ENCODE measurements around the gene ARMC2.
"Not testable (repeated sequence)": the region's sequence is repeated elsewhere in the genome, so short reads cannot be mapped to it uniquely, and the experiment has no call there.

The ARMC2 gene

DNA sequence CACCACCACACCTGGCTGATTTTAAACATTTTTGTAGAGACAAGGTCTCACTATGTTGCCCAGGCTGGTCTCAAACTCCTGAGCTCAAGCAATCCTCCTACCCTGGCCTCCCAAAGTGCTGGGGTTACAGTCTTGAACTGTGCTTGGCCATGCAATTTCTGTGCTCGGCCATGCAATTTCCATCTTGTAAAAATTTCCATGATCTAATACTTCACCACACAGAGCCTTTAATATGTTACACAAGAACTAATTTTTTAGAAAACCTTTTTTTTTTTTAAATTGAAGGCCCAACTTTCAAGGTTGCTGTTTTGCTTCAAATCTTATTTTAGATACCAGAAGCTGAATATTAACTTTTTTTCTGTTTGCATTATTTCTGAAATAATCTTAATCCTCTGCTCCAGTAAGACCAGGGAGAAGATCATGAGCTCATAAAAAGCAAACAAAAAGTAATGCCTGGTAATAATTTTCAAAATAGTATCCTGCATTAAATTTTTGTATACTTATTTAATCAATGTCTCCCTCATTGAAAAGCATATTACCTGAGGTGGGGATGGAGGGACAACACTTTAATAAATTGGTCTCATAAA is 38.1 kb upstream of the ARMC2 start:
- Histone ChIP-seq H3K4me1 (ENCODE audit: insufficient read depth, low read length, severe bottlenecking) (peaks cover 4% of the 10 kb centered on the region), H3K9ac (ENCODE audit: low read length) (no peak overlapping the region), H3K27ac (ENCODE audit: low read depth, low read length, poor library complexity, severe bottlenecking) (no peak overlapping the region), H3F3A (ENCODE audit: insufficient read depth, low read length) (no peaks in the 10 kb centered on the region), H3K4me2 (ENCODE audit: low read length) (no peak overlapping the region), H3K79me2 (ENCODE audit: insufficient read depth, low read length) (no peaks in the 10 kb centered on the region), H3K9me3 (ENCODE audit: low read length) (no peaks in the 10 kb centered on the region), H3K27me3 (ENCODE audit: insufficient read depth, low read length) (no peaks in the 10 kb centered on the region), H3K4me3 (ENCODE audit: low read depth, low read length, poor library complexity, severe bottlenecking) (no peak overlapping the region), H4K20me1 (ENCODE audit: insufficient read depth, low read length) (no peaks in the 10 kb centered on the region), H3K36me3 (ENCODE audit: insufficient read depth, low read length) (no peaks in the 10 kb centered on the region), H3K9me2 (ENCODE audit: low read depth, low read length) (no peaks in the 10 kb centered on the region), H2AFZ (ENCODE audit: low read length) (no peak overlapping the region)
- TF ChIP-seq EZH2 (IDR thresholded peaks at IDR 0.05; ENCODE audit: borderline replicate concordance, low read length) (no peak), CTCF (IDR thresholded peaks at IDR 0.05; ENCODE audit: low read length) (no peak)

DNA sequence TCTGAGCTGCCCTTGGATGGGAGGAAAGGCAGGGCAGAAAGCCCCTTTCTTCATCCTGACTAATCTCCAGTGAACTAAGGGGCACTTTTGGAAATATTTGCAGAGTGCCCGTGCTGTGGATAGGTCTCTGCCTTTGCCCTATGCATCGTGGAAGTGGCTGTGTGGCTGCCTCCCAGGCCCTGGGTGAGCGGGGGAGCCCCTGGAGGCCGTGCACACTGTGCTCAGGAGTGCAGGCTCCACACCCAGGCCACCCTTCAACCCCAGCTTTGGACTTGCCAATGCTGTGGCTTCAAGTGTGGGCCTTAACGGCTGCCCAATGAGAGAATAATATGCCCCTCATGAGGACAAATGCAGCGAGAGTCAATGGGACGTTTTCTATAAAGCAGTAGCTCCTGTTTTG is 36.7 kb upstream of the ARMC2 start:
- Histone ChIP-seq H3K9me2 (ENCODE audit: low read depth, low read length) (no peaks in the 10 kb centered on the region), H3K79me2 (ENCODE audit: insufficient read depth, low read length) (no peaks in the 10 kb centered on the region), H2AFZ (ENCODE audit: low read length) (no peak overlapping the region), H4K20me1 (ENCODE audit: insufficient read depth, low read length) (no peaks in the 10 kb centered on the region), H3K4me1 (ENCODE audit: insufficient read depth, low read length, severe bottlenecking) (no peaks in the 10 kb centered on the region), H3F3A (ENCODE audit: insufficient read depth, low read length) (no peaks in the 10 kb centered on the region), H3K36me3 (ENCODE audit: insufficient read depth, low read length) (no peaks in the 10 kb centered on the region), H3K27me3 (ENCODE audit: insufficient read depth, low read length) (no peaks in the 10 kb centered on the region), H3K27ac (ENCODE audit: low read depth, low read length, poor library complexity, severe bottlenecking) (no peak overlapping the region), H3K4me2 (ENCODE audit: low read length) (no peak overlapping the region), H3K9ac (ENCODE audit: low read length) (no peak overlapping the region), H3K9me3 (ENCODE audit: low read length) (no peaks in the 10 kb centered on the region), H3K4me3 (ENCODE audit: low read depth, low read length, poor library complexity, severe bottlenecking) (no peak overlapping the region)
- TF ChIP-seq CTCF (IDR thresholded peaks at IDR 0.05; ENCODE audit: low read length) (no peak), EZH2 (IDR thresholded peaks at IDR 0.05; ENCODE audit: borderline replicate concordance, low read length) (no peak)

GRCh38 chr6:108813218-108813617 is 35.0 kb upstream of the ARMC2 start:
- not testable (repeated sequence) for H3K4me3 ChIP-seq (ENCODE audit: low read depth, low read length, poor library complexity, severe bottlenecking); H4K20me1 ChIP-seq (ENCODE audit: insufficient read depth, low read length); H3K4me1 ChIP-seq (ENCODE audit: insufficient read depth, low read length, severe bottlenecking); H3K36me3 ChIP-seq (ENCODE audit: insufficient read depth, low read length); H3F3A ChIP-seq (ENCODE audit: insufficient read depth, low read length); H2AFZ ChIP-seq (ENCODE audit: low read length); H3K9ac ChIP-seq (ENCODE audit: low read length); H3K79me2 ChIP-seq (ENCODE audit: insufficient read depth, low read length); H3K9me3 ChIP-seq (ENCODE audit: low read length); H3K27ac ChIP-seq (ENCODE audit: low read depth, low read length, poor library complexity, severe bottlenecking); H3K4me2 ChIP-seq (ENCODE audit: low read length); H3K9me2 ChIP-seq (ENCODE audit: low read depth, low read length); H3K27me3 ChIP-seq (ENCODE audit: insufficient read depth, low read length)

- H2AFZ ChIP-seq (ENCODE audit: low read length); H3K9me3 ChIP-seq (ENCODE audit: low read length); H4K20me1 ChIP-seq (ENCODE audit: insufficient read depth, low read length); H3K4me1 ChIP-seq (ENCODE audit: insufficient read depth, low read length, severe bottlenecking); H3K4me3 ChIP-seq (ENCODE audit: low read depth, low read length, poor library complexity, severe bottlenecking); H3K9ac ChIP-seq (ENCODE audit: low read length); H3K27ac ChIP-seq (ENCODE audit: low read depth, low read length, poor library complexity, severe bottlenecking); H3K79me2 ChIP-seq (ENCODE audit: insufficient read depth, low read length); H3K4me2 ChIP-seq (ENCODE audit: low read length); H3F3A ChIP-seq (ENCODE audit: insufficient read depth, low read length); H3K27me3 ChIP-seq (ENCODE audit: insufficient read depth, low read length); H3K9me2 ChIP-seq (ENCODE audit: low read depth, low read length); H3K36me3 ChIP-seq (ENCODE audit: insufficient read depth, low read length): not testable (repeated sequence)
Measured at GRCh38 chr6:108817276-108817675, 30.9 kb upstream of the ARMC2 start.

All from OCI-LY1 (cell line).